Endometrium (tissue), 2 donors: ENCODE results near the gene MAN1C1.
"Not testable (repeated sequence)": the region's sequence is repeated elsewhere in the genome, so short reads cannot be mapped to it uniquely, and the experiment has no call there.

Source experiments
- FAIRE-seq: peaks from 2 replicates; lab custom pipeline; 2012; peaks lifted over from hg19 to GRCh38; lab: Jason Lieb, UNC
- donor health status: control.
- donor health status: control.

The MAN1C1 gene

GRCh38 chr1:25636141-25636540 is 19.6 kb downstream of the MAN1C1 start:
- not testable (repeated sequence) for FAIRE-seq

GRCh38 chr1:25640646-25641328 is 24.2 kb downstream of the MAN1C1 start:
- no peak for FAIRE-seq

- no peak for FAIRE-seq
Observed at GRCh38 chr1:25641329-25641725, 24.7 kb downstream of the MAN1C1 start.

- no peak for FAIRE-seq
Observed at GRCh38 chr1:25641931-25642573, 25.5 kb downstream of the MAN1C1 start.

GRCh38 chr1:25642574-25643108 is 26.1 kb downstream of the MAN1C1 start:
- no peak for FAIRE-seq

GRCh38 chr1:25643929-25644328 is 27.3 kb downstream of the MAN1C1 start:
- no peak for FAIRE-seq

GRCh38 chr1:25644962-25645361 is 28.4 kb downstream of the MAN1C1 start:
- FAIRE-seq: no peak

- no peak for FAIRE-seq
Observed at GRCh38 chr1:25645637-25646400, 29.2 kb downstream of the MAN1C1 start.

GRCh38 chr1:25647106-25647505 is 30.5 kb downstream of the MAN1C1 start:
- FAIRE-seq: no peak

- FAIRE-seq: no peak
Observed at GRCh38 chr1:25647863-25648262, 31.3 kb downstream of the MAN1C1 start.

- no peak for FAIRE-seq
Observed at GRCh38 chr1:25648681-25649440, 32.3 kb downstream of the MAN1C1 start.

- no peak for FAIRE-seq
Observed at GRCh38 chr1:25649505-25650288, 33.1 kb downstream of the MAN1C1 start.

GRCh38 chr1:25650289-25650576 is 33.6 kb downstream of the MAN1C1 start:
- no peak for FAIRE-seq

GRCh38 chr1:25651036-25651640 is 34.5 kb downstream of the MAN1C1 start:
- no peak for FAIRE-seq

- no peak for FAIRE-seq
Observed at GRCh38 chr1:25651824-25652741, 35.5 kb downstream of the MAN1C1 start.

- no peak for FAIRE-seq
Observed at GRCh38 chr1:25653558-25653957, 37.0 kb downstream of the MAN1C1 start.

- FAIRE-seq: no peak
Observed at GRCh38 chr1:25654109-25654660, 37.6 kb downstream of the MAN1C1 start.

- FAIRE-seq: no peak
Observed at GRCh38 chr1:25657121-25657882, 40.7 kb downstream of the MAN1C1 start.
